Measurements from ENCODE around the gene DNAH8.
"Not testable (repeated sequence)": the region's sequence is repeated elsewhere in the genome, so short reads cannot be mapped to it uniquely, and the experiment has no call there.

The DNAH8 gene

GRCh38 chr6:38877721-38878120 lies 162.6 kb downstream of the DNAH8 start:
- H3K4me3 ChIP-seq (ENCODE audit: low read depth, low read length), result no peak overlapping the region

GRCh38 chr6:38882157-38882556 lies 167.0 kb downstream of the DNAH8 start:
- no peak overlapping the region for H3K4me3 ChIP-seq (ENCODE audit: low read depth, low read length)

GRCh38 chr6:38897507-38897906 lies 182.4 kb downstream of the DNAH8 start:
- no peak overlapping the region for H3K4me3 ChIP-seq (ENCODE audit: low read depth, low read length)

- no peak overlapping the region for H3K4me3 ChIP-seq (ENCODE audit: low read depth, low read length)
Observed at GRCh38 chr6:38901802-38902522, 186.9 kb downstream of the DNAH8 start.

- H3K4me3 ChIP-seq (ENCODE audit: low read depth, low read length), result no peak overlapping the region
Observed at GRCh38 chr6:38906582-38906981, 191.5 kb downstream of the DNAH8 start.

GRCh38 chr6:38907264-38907663 lies 192.2 kb downstream of the DNAH8 start:
- H3K4me3 ChIP-seq (ENCODE audit: low read depth, low read length), result no peak overlapping the region

GRCh38 chr6:38909015-38909730 lies 194.1 kb downstream of the DNAH8 start:
- H3K4me3 ChIP-seq (ENCODE audit: low read depth, low read length), result no peak overlapping the region

- H3K4me3 ChIP-seq (ENCODE audit: low read depth, low read length), result no peak overlapping the region
Observed at GRCh38 chr6:38910207-38910606, 195.1 kb downstream of the DNAH8 start.

GRCh38 chr6:38912378-38912777 lies 197.3 kb downstream of the DNAH8 start:
- no peak overlapping the region for H3K4me3 ChIP-seq (ENCODE audit: low read depth, low read length)

- H3K4me3 ChIP-seq (ENCODE audit: low read depth, low read length), result no peak overlapping the region
Observed at GRCh38 chr6:38915205-38915925, 200.3 kb downstream of the DNAH8 start.

GRCh38 chr6:38921540-38921939 lies 206.4 kb downstream of the DNAH8 start:
- H3K4me3 ChIP-seq (ENCODE audit: low read depth, low read length), result not testable (repeated sequence)

GRCh38 chr6:38924791-38925509 lies 209.8 kb downstream of the DNAH8 start:
- H3K4me3 ChIP-seq (ENCODE audit: low read depth, low read length), result no peak overlapping the region

GRCh38 chr6:38929560-38929959 lies 214.4 kb downstream of the DNAH8 start:
- H3K4me3 ChIP-seq (ENCODE audit: low read depth, low read length), result no peak overlapping the region

GRCh38 chr6:38933426-38933825 lies 218.3 kb downstream of the DNAH8 start:
- H3K4me3 ChIP-seq (ENCODE audit: low read depth, low read length), result no peak overlapping the region

- H3K4me3 ChIP-seq (ENCODE audit: low read depth, low read length), result no peak overlapping the region
Observed at GRCh38 chr6:38935051-38935450, 219.9 kb downstream of the DNAH8 start.

- no peak overlapping the region for H3K4me3 ChIP-seq (ENCODE audit: low read depth, low read length)
Observed at GRCh38 chr6:38937839-38938613, 222.9 kb downstream of the DNAH8 start.

- H3K4me3 ChIP-seq (ENCODE audit: low read depth, low read length), result no peak overlapping the region
Observed at GRCh38 chr6:38938741-38939140, 223.6 kb downstream of the DNAH8 start.

GRCh38 chr6:38942442-38942841 lies 227.3 kb downstream of the DNAH8 start:
- no peak overlapping the region for H3K4me3 ChIP-seq (ENCODE audit: low read depth, low read length)

- no peak overlapping the region for H3K4me3 ChIP-seq (ENCODE audit: low read depth, low read length)
Observed at GRCh38 chr6:38942965-38943364, 227.9 kb downstream of the DNAH8 start.

GRCh38 chr6:38943964-38944363 lies 228.9 kb downstream of the DNAH8 start:
- H3K4me3 ChIP-seq (ENCODE audit: low read depth, low read length), result no peak overlapping the region

Measured in iPS-11a (cell line).